ENCODE data around the gene RNF144A. TPM values are rescaled to one million over a fixed set of nuclear protein-coding genes. Genes with fewer than 3 reads are reported as not detected.

RNF144A gene
- total RNA-seq, 1 donor from 2014 or later = 23.5 TPM

DNA sequence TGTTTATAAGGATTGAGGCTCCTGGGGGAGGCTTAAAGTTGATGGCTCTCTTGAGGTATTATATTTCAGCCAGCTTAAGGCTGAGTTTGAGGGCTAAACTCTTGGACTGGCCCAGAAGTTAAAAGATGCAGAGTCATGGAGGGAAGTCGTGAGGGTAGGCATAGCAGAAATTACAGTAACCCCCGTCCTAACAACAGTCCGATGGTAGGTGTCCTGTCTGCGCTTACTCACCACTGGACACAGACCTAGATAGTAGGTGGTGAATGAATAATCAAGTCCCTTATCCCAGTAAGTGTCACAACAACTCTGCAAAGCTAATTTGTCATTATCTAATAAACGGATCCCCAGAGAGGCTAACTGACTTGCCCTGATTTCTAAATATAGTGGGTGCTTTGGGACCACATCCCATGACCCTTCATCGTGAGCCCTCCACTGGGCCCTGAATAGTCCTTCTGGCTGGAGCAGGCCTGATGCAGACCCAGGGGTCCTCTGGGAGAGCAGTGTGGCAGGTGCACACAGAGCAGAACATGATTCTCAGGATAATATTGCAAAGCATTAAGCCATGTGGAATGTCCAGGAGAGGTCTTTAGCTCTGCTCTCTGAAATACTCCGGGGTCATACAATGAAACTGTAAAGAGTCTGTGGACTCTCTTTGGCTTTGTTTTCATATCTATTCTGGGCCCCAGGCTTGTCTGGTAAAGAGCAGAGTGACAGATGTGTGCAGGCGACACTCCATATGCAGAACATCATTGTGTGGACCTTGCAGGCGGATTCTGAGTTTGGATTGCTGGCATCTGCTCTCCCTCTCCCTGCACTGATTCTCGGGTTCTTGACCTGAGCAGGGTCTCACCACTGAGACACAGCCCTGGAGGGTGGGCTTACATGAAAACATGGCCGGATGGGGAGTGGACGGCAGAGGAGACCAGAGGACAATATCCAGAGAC is 98.1 kb downstream of the RNF144A start:
- H3K4me3 ChIP-seq (ENCODE audit: low read depth, low read length) = no peak overlapping the region
- no peak for DNase-seq (ENCODE audit: low read depth)
- no peaks in the 10 kb centered on the region for H3K36me3 ChIP-seq (ENCODE audit: control insufficient read depth, insufficient read depth, low read length)
- TF ChIP-seq CTCF (IDR thresholded peaks at IDR 0.05; ENCODE audit: insufficient read depth, low read length, poor library complexity, severe bottlenecking) = no peak
- no peaks in the 10 kb centered on the region for H3K27me3 ChIP-seq (ENCODE audit: control insufficient read depth, insufficient read depth, low read length)

- no peak for DNase-seq (ENCODE audit: low read depth)
- Histone ChIP-seq H3K4me3 (ENCODE audit: low read depth, low read length) (no peak overlapping the region), H3K36me3 (ENCODE audit: control insufficient read depth, insufficient read depth, low read length) (no peaks in the 10 kb centered on the region), H3K27me3 (ENCODE audit: control insufficient read depth, insufficient read depth, low read length) (no peaks in the 10 kb centered on the region)
- TF ChIP-seq CTCF (IDR thresholded peaks at IDR 0.05; ENCODE audit: insufficient read depth, low read length, poor library complexity, severe bottlenecking) = no peak
These were observed 98.9 kb downstream of the RNF144A start for GRCh38 chr2:7016148-7016547.

- no peak for TF ChIP-seq CTCF (IDR thresholded peaks at IDR 0.05; ENCODE audit: insufficient read depth, low read length, poor library complexity, severe bottlenecking)
- Histone ChIP-seq H3K36me3 (ENCODE audit: control insufficient read depth, insufficient read depth, low read length) (no peaks in the 10 kb centered on the region), H3K27me3 (ENCODE audit: control insufficient read depth, insufficient read depth, low read length) (no peaks in the 10 kb centered on the region), H3K4me3 (ENCODE audit: low read depth, low read length) (no peak overlapping the region)
- DNase-seq (ENCODE audit: low read depth) = no peak
These were observed 99.5 kb downstream of the RNF144A start for GRCh38 chr2:7016601-7017211.

DNA sequence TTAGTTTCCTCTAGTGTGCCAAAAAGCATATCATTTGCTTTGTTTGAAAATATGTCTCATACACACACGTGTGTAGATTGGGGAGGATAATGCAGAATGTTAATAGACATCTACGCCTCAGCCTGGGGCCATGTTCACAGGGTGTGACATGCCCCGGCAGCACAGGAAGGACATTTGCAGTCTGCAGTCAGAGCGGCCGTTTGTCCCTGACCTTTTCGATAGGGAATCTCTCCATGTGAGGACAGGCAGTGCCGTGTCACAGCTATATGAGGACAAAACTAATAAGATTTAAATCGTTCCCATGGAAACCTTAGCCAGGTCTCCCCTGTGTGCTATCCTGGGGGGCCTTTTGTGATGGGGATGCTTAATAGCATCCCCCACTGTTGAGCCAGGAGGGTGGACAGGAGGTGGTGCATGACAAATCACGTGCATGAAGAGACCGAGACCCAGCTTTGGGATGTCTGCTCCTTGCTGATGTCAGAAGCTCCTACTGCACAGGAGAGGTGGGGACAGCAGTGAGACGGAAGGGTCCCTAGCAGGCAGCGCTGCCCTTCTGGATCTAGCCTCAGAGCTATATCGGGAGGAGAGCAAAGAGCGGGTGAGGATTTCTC is 100.6 kb downstream of the RNF144A start:
- no peaks in the 10 kb centered on the region for H3K36me3 ChIP-seq (ENCODE audit: control insufficient read depth, insufficient read depth, low read length)
- no peak for TF ChIP-seq CTCF (IDR thresholded peaks at IDR 0.05; ENCODE audit: insufficient read depth, low read length, poor library complexity, severe bottlenecking)
- no peak for DNase-seq (ENCODE audit: low read depth)
- no peak overlapping the region for H3K4me3 ChIP-seq (ENCODE audit: low read depth, low read length)
- no peaks in the 10 kb centered on the region for H3K27me3 ChIP-seq (ENCODE audit: control insufficient read depth, insufficient read depth, low read length)

DNA sequence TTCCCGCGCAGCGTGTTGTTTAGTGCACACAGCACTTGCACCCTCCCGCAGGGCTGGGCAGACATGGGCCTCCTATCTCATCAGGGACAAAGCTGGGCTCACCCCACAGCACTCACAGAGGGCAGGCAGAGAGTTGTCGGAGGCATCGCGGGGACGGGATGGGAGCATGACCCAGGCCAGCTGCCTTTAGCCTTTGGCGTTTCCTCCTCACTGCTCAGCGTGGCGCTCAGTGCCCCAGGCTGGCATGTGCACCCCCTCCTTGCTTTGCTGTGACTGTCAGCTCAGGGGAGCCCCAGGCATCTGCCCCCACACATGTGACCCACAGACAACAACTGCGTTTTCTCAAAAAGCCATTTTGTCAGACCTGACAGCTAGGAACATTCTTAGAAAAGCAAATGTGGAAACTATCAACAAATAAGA is 101.1 kb downstream of the RNF144A start:
- H3K27me3 ChIP-seq (ENCODE audit: control insufficient read depth, insufficient read depth, low read length) = no peaks in the 10 kb centered on the region
- TF ChIP-seq CTCF (IDR thresholded peaks at IDR 0.05; ENCODE audit: insufficient read depth, low read length, poor library complexity, severe bottlenecking) = no peak
- no peak for DNase-seq (ENCODE audit: low read depth)
- no peaks in the 10 kb centered on the region for H3K36me3 ChIP-seq (ENCODE audit: control insufficient read depth, insufficient read depth, low read length)
- no peak overlapping the region for H3K4me3 ChIP-seq (ENCODE audit: low read depth, low read length)
